OCI-LY3 (cell line): ENCODE data around the gene CCDC185.

Experiments
- H2AFZ ChIP-seq: fragments of 200-600, 300-600 bp; shearing (Covaris generic); 2 replicates; pipeline ENCODE4 v1.6.0; 2014; ENCODE audit warnings: antibody characterized with exemption, low read depth, low read length
- H3K27ac ChIP-seq: fragments of 200-600, 300-600 bp; sonication (generic); 2 replicates; pipeline ENCODE4 v1.5.1; 2014; ENCODE audit warnings: mild to moderate bottlenecking, low read length, moderate library complexity, mixed read lengths
- H3K27me3 ChIP-seq: fragments of 200-600, 300-600 bp; sonication (generic); 2 replicates; pipeline ENCODE4 v1.6.1; 2014; ENCODE audit warnings: low read depth, low read length, mixed read lengths
- H3K36me3 ChIP-seq: fragments of 200-600, 300-600 bp; sonication (generic); replicated peaks from 2 replicates; pipeline ENCODE3; 2014; ENCODE audit warnings: low read depth, low read length, mixed read lengths
- H3K4me1 ChIP-seq: fragments of 300-600, 200-600 bp; sonication (generic); 2 replicates; pipeline ENCODE4 v1.6.1; 2014; ENCODE audit warnings: low read length, mixed read lengths
- H3K4me2 ChIP-seq: fragments of 200-600, 300-600 bp; sonication (generic); 2 replicates; pipeline ENCODE4 v1.6.1; 2014; ENCODE audit warnings: low read length, mixed read lengths
- H3K4me3 ChIP-seq: fragments of 300-600, 200-600 bp; sonication (generic); 2 replicates; pipeline ENCODE4 v1.5.1; 2014; ENCODE audit warnings: antibody characterized with exemption, mild to moderate bottlenecking, low read length, moderate library complexity
- H3K79me2 ChIP-seq: fragments of 300-600, 200-600 bp; shearing (Covaris generic); 2 replicates; pipeline ENCODE4 v1.6.1; 2014; ENCODE audit warnings: mild to moderate bottlenecking, low read length, mixed read lengths
- H3K9ac ChIP-seq: fragments of 300-600, 200-600 bp; shearing (Covaris generic); 2 replicates; pipeline ENCODE4 v1.6.0; 2014; ENCODE audit warnings: mild to moderate bottlenecking, low read length, moderate library complexity
- H3K9me3 ChIP-seq: fragments of 200-600, 300-600 bp; shearing (Covaris generic); 2 replicates; pipeline ENCODE4 v1.6.1; 2014; ENCODE audit warnings: low read length, mixed read lengths; ENCODE audit not compliant: insufficient read depth
- H4K20me1 ChIP-seq: fragments of 200-600, 300-600 bp; sonication (generic); 2 replicates; pipeline ENCODE4 v1.6.1; 2016; ENCODE audit warnings: low read length, mixed read lengths; ENCODE audit not compliant: insufficient read depth
- CTCF ChIP-seq: fragments of 200-600, 300-600 bp; sonication (generic); IDR thresholded peaks from 2 replicates; pipeline ENCODE4 v1.5.1; 2014; ENCODE audit warnings: antibody characterized with exemption, low read length, low read depth
- EZH2phosphoT487 ChIP-seq: fragments of 200-600 bp; shearing (Covaris generic); IDR thresholded peaks from 2 replicates; pipeline ENCODE4 v1.6.1; 2018; ENCODE audit warnings: antibody characterized with exemption, mixed run types, low read depth

The CCDC185 gene

GRCh38 chr1:223417903-223418663 lies 24.9 kb downstream of the CCDC185 start:
- Histone ChIP-seq H3K4me2 (no peak overlapping the region), H3K27ac (no peak overlapping the region)

GRCh38 chr1:223419115-223419514 lies 25.9 kb downstream of the CCDC185 start:
- no peak overlapping the region for H3K4me2 ChIP-seq
- no peak overlapping the region for H3K27ac ChIP-seq
- H2AFZ ChIP-seq = no peak overlapping the region
- no peaks in the 10 kb centered on the region for H3K36me3 ChIP-seq
- H3K9me3 ChIP-seq = no peaks in the 10 kb centered on the region
- TF ChIP-seq EZH2phosphoT487 (no peak), CTCF (no peak)
- H4K20me1 ChIP-seq = no peaks in the 10 kb centered on the region
- peaks cover 34% of the 10 kb centered on the region for H3K27me3 ChIP-seq
- no peak overlapping the region for H3K4me3 ChIP-seq
- no peaks in the 10 kb centered on the region for H3K4me1 ChIP-seq
- no peaks in the 10 kb centered on the region for H3K79me2 ChIP-seq
- H3K9ac ChIP-seq = no peak overlapping the region

More at GRCh38 chr1:223417903-223418663, 24.9 kb downstream of the CCDC185 start:
- H3K27me3 ChIP-seq = peaks cover 34% of the 10 kb centered on the region
- H3K79me2 ChIP-seq = no peaks in the 10 kb centered on the region
- TF ChIP-seq EZH2phosphoT487 (no peak), CTCF (no peak)
- no peaks in the 10 kb centered on the region for H3K4me1 ChIP-seq
- H2AFZ ChIP-seq = no peak overlapping the region
- H4K20me1 ChIP-seq = no peaks in the 10 kb centered on the region
- H3K36me3 ChIP-seq = no peaks in the 10 kb centered on the region
- H3K9ac ChIP-seq = no peak overlapping the region
- H3K9me3 ChIP-seq = no peaks in the 10 kb centered on the region
- no peak overlapping the region for H3K4me3 ChIP-seq

GRCh38 chr1:223419561-223419960 lies 26.3 kb downstream of the CCDC185 start:
- Histone ChIP-seq H3K27me3 (peaks cover 34% of the 10 kb centered on the region), H3K4me2 (no peak overlapping the region), H3K36me3 (no peaks in the 10 kb centered on the region), H3K4me3 (no peak overlapping the region), H3K79me2 (no peaks in the 10 kb centered on the region), H4K20me1 (no peaks in the 10 kb centered on the region), H2AFZ (no peak overlapping the region), H3K9ac (no peak overlapping the region), H3K4me1 (no peaks in the 10 kb centered on the region), H3K9me3 (no peaks in the 10 kb centered on the region), H3K27ac (no peak overlapping the region)
- TF ChIP-seq CTCF (no peak), EZH2phosphoT487 (no peak)

- Histone ChIP-seq H2AFZ (no peak overlapping the region), H3K9ac (no peak overlapping the region), H3K4me1 (no peaks in the 10 kb centered on the region), H3K36me3 (no peaks in the 10 kb centered on the region), H4K20me1 (no peaks in the 10 kb centered on the region), H3K9me3 (no peaks in the 10 kb centered on the region), H3K27me3 (peaks cover 42% of the 10 kb centered on the region), H3K27ac (no peak overlapping the region), H3K79me2 (no peaks in the 10 kb centered on the region), H3K4me3 (no peak overlapping the region), H3K4me2 (no peak overlapping the region)
- TF ChIP-seq EZH2phosphoT487 = no peak
- TF ChIP-seq CTCF = no peak
Measured at GRCh38 chr1:223421025-223421424, 27.8 kb downstream of the CCDC185 start.
